Lower leg skin (tissue), 3 donors: ENCODE data around the gene FMO1.

Experiments used
- CTCF ChIP-seq, 3 donors: fragments of 450-650 bp; IDR thresholded peaks; one replicate each; pipeline ENCODE4 v1.5.1; 2016; ENCODE audit warnings: antibody characterized with exemption in 3 of 3, mild to moderate bottlenecking in 3 of 3, moderate library complexity in 2 of 3
- POLR2A ChIP-seq, 2 donors: fragments of 450-650 bp; IDR thresholded peaks; one replicate each; pipeline ENCODE4 v1.6.1; 2016 to 2017; ENCODE audit warnings: antibody characterized with exemption in 2 of 2, mild to moderate bottlenecking in 1 of 2, moderate library complexity in 1 of 2

DNA sequence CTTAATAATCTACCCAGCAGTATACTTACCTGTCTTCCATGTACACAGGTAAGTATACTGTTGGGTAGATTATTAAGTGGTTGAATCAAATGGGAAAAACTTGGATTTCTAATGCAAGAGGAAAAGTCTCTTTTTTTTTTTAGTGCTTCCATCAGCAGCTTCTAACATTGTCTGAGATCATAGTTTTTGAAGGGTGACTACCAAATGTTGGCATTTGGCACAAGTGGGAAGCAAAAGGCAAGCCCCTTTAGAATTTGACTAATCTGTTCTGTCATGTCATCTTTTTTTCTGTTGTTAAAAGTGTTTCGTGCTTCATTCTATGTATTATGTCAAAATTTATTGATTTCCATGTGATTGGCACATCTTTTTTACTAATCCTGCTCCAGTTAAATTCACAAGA, 547 bp downstream of the FMO1 start:
- TF ChIP-seq POLR2A (IDR thresholded peaks at IDR 0.05), result no peak
- TF ChIP-seq CTCF (IDR thresholded peaks at IDR 0.05), result no peak
